Erythroblast (primary cell): ENCODE data around the gene CREB5.

Experiments used
- DNase-seq, 2 experiments: peaks; one replicate each; lab custom pipeline; 2025; lab: John Stamatoyannopoulos, UW
- GATA1 ChIP-seq: IDR thresholded peaks from 2 replicates; pipeline ENCODE4 v1.6.1; 2011; ENCODE audit warnings: low read depth, mild to moderate bottlenecking, control low read depth, low read length, moderate library complexity
- POLR2A ChIP-seq: IDR thresholded peaks from 2 replicates; pipeline ENCODE4 v1.6.1; 2011; ENCODE audit warnings: mild to moderate bottlenecking, low read length

CREB5 gene

GRCh38 chr7:28483112-28483511 lies 70.8 kb downstream of the CREB5 start:
- DNase-seq: no peak
- TF ChIP-seq POLR2A: no peak
- TF ChIP-seq GATA1: no peak

- no peak for DNase-seq
- TF ChIP-seq GATA1 (no peak), POLR2A (no peak)
Observed at GRCh38 chr7:28483908-28484605, 71.7 kb downstream of the CREB5 start.

GRCh38 chr7:28484606-28484935 lies 72.3 kb downstream of the CREB5 start:
- DNase-seq: no peak
- TF ChIP-seq POLR2A: no peak

GRCh38 chr7:28487487-28487886 lies 75.2 kb downstream of the CREB5 start:
- TF ChIP-seq POLR2A: no peak
- TF ChIP-seq GATA1: no peak
- no peak for DNase-seq

- TF ChIP-seq POLR2A (no peak), GATA1 (no peak)
- DNase-seq: no peak
Observed at GRCh38 chr7:28488061-28488791, 75.9 kb downstream of the CREB5 start.

- no peak for DNase-seq
- TF ChIP-seq POLR2A (no peak), GATA1 (no peak)
Observed at GRCh38 chr7:28490831-28491230, 78.5 kb downstream of the CREB5 start.

GRCh38 chr7:28493477-28493876 lies 81.2 kb downstream of the CREB5 start:
- TF ChIP-seq GATA1: no peak
- no peak for TF ChIP-seq POLR2A
- DNase-seq: no peak

- no peak for DNase-seq
- no peak for TF ChIP-seq GATA1
Observed at GRCh38 chr7:28497009-28497408, 84.7 kb downstream of the CREB5 start.

- DNase-seq: no peak
- TF ChIP-seq GATA1 (no peak), POLR2A (no peak)
Observed at GRCh38 chr7:28498636-28499035, 86.3 kb downstream of the CREB5 start.

- TF ChIP-seq GATA1 (no peak), POLR2A (no peak)
- DNase-seq: no peak
Observed at GRCh38 chr7:28500138-28500537, 87.8 kb downstream of the CREB5 start.

GRCh38 chr7:28502408-28502807 lies 90.1 kb downstream of the CREB5 start:
- TF ChIP-seq POLR2A: no peak
- TF ChIP-seq GATA1: no peak

GRCh38 chr7:28503396-28503795 lies 91.1 kb downstream of the CREB5 start:
- no peak for DNase-seq
- TF ChIP-seq POLR2A (no peak), GATA1 (no peak)

More at GRCh38 chr7:28502408-28502807, 90.1 kb downstream of the CREB5 start:
- no peak for DNase-seq

GRCh38 chr7:28505014-28505413 lies 92.7 kb downstream of the CREB5 start:
- DNase-seq: no peak
- TF ChIP-seq GATA1: no peak
- TF ChIP-seq POLR2A: no peak

- no peak for DNase-seq
- TF ChIP-seq GATA1 (no peak), POLR2A (no peak)
Observed at GRCh38 chr7:28505867-28506266, 93.5 kb downstream of the CREB5 start.
